GM12874 (cell line): ENCODE measurements around the gene FZR1.

Experiments used
- TF ChIP-seq, protein P1 (sequence below): IDR thresholded peaks from 2 replicates; pipeline ENCODE4 v1.5.1; 2011; ENCODE audit warnings: low read depth, mild to moderate bottlenecking, control low read depth, low read length, moderate library complexity; ENCODE audit not compliant: insufficient read depth

The FZR1 gene

DNA sequence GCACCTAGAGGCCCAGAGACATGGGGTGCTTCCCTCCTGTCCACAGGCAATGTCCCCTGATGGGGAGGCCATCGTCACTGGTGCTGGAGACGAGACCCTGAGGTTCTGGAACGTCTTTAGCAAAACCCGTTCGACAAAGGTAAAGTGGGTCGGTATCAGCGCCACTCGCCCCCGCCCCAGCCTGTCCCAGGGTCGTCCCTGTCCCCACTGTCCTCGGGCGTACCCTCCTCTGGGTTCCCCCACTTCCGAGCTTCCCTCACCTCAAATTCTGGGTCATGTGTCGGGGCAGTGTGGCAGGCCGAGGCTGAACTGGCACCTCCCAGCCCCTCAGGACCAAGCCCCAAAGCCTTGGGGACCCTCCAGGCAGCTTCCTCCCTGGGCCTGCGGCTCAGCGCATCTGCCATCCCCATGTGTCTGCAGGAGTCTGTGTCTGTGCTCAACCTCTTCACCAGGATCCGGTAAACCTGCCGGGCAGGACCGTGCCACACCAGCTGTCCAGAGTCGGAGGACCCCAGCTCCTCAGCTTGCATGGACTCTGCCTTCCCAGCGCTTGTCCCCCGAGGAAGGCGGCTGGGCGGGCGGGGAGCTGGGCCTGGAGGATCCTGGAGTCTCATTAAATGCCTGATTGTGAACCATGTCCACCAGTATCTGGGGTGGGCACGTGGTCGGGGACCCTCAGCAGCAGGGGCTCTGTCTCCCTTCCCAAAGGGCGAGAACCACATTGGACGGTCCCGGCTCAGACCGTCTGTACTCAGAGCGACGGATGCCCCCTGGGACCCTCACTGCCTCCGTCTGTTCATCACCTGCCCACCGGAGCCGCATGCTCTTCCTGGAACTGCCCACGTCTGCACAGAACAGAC, 28.5 kb downstream of the FZR1 start:
- TF ChIP-seq, protein P1, sequence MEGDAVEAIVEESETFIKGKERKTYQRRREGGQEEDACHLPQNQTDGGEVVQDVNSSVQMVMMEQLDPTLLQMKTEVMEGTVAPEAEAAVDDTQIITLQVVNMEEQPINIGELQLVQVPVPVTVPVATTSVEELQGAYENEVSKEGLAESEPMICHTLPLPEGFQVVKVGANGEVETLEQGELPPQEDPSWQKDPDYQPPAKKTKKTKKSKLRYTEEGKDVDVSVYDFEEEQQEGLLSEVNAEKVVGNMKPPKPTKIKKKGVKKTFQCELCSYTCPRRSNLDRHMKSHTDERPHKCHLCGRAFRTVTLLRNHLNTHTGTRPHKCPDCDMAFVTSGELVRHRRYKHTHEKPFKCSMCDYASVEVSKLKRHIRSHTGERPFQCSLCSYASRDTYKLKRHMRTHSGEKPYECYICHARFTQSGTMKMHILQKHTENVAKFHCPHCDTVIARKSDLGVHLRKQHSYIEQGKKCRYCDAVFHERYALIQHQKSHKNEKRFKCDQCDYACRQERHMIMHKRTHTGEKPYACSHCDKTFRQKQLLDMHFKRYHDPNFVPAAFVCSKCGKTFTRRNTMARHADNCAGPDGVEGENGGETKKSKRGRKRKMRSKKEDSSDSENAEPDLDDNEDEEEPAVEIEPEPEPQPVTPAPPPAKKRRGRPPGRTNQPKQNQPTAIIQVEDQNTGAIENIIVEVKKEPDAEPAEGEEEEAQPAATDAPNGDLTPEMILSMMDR: no peak

DNA sequence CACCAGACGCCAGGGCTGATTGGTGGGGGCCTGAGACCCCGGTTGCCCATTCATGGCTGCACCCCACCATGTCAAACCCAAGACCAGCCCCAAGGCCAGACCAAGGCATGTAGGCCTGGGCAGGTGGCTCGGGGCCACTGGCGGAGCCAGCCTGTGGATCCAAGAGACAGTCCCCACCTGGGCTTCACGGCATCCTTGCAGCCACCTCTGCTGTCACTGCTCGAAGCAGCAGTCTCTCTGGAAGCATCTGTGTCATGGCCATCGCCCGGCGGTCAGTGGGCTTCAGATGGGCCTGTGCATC, 29.1 kb downstream of the FZR1 start:
- TF ChIP-seq, protein P1: no peak

DNA sequence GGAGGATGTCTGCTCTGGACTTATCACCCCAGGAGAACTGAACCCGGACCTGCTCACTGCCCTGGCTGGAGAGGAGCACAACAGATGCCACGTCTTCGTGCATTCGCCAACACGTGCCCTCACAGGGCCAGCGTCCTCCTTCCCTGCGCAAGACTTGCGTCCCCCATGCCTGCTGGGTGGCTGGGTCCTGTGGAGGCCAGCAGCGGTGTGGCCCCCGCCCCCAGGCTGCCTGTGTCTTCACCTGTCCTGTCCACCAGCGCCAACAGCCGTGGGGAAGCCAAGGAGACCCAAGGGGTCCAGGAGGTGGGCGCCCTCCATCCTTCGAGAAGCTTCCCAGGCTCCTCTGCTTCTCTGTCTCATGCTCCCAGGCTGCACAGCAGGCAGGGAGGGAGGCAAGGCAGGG, 29.5 kb downstream of the FZR1 start:
- TF ChIP-seq, protein P1: no peak

DNA sequence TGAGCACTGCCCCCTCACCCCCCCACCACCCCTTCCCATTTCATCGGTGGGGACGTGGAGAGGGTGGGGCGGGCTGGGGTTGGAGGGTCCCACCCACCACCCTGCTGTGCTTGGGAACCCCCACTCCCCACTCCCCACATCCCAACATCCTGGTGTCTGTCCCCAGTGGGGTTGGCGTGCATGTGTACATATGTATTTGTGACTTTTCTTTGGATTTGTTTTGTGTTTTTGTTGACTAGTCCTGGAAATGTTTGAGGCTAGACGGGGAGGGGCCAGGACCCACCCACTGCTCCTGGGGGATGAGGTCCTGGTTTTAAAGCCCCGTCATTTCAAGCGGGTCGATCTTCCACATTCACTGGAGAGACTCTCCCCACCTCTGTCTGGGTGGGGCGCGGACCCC, 29.9 kb downstream of the FZR1 start:
- TF ChIP-seq, protein P1: no peak

DNA sequence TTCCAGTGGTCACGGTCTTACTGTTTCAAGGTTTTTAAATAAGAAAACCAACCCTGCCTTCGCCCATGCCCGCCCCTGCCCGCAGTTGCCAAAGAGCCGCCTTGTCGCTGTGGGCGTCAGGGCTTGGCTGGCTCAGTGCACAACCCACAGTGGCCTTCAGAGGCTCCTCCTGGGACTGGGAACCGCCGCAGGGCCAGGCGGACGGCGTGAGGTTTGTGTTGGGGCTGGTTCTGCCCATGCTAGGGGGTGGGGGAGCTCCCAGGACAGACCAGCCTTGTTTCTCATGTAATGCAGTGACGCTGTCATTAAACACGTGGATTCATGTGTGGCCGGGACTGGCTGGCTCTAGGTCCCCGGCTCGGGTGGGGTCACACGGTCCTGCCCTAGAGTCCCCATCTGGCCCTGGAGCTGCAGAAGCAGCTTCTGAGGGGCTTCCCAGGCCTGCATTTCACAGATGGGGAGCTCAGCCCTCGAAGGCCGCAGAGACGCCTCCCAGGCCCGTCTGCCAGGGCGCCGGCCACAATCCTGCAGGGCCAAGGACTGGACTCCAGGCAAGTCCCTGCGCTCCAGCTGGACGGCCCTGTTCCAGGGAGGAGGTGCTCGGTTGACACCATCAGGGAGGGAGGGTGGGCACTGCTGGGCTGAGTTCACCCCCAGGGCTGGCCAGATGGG, 30.5 kb downstream of the FZR1 start:
- TF ChIP-seq, protein P1: no peak

DNA sequence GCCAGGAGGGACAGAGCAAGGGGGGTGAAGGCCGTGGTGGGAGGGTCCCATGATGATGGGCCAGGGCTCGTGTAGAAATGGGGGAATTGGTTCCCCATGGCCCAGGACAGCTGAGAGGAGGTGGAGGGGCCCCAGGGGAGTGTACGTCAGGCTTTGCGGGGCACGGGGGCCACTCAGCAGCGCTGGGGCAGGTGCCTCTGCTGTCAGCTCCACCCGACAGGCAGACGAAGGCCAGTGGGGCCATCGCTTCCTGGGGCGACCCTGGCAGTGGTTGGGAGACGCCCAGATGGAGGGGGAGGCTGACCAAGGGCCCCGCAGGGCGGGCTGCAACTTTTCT, 31.0 kb downstream of the FZR1 start:
- TF ChIP-seq, protein P1: no peak

DNA sequence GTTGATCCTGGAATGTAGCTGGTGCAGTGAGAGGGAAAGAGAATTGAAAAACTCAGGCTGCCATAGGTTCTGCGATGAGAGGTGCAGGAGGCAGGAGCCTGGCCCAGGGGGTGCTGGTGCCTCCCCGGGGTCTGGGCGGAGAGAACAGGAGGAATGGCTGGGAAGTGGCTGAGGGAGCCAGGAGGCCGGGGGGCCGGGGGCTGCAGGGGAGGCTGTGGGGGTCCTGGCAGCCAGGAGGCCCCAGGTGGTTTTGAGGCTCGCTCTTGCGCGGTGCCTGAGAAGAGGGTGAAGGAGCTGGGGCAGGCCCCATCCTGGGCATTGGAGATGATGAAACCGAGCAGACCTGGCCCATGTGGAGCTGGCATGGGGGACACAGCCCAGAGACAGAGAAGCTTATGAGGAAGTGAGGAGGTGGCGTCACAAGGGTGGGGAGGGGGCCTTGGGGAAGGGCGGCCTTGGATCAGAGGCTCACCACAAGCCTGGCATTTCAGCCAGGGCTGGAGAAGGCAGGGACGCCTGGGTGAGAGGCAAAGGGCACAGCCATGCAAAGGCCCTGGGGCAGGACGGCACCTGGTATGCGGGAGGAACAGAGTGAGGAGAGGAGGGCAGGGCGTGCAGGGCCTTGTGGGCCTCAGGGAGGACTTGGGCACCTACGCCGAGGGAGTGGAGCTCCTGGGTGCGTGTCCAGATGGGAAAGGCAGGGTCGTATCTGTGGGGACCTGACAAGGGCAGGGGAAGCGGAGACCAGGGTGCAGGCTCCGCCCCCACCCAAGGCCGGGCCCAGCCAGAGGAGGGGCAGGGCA, 31.5 kb downstream of the FZR1 start:
- TF ChIP-seq, protein P1: no peak
